ENCODE data around the gene RABGEF1.

- no peak for TF ChIP-seq EZH2 (IDR thresholded peaks at IDR 0.05; ENCODE audit: insufficient read depth, low read length)
- TF ChIP-seq CTCF (IDR thresholded peaks at IDR 0.05; ENCODE audit: insufficient read depth, low read depth, low read length), result no peak
Observed at GRCh38 chr7:66747881-66748511, 7.5 kb downstream of the RABGEF1 start.

All from astrocyte (in vitro differentiated cells and primary cell).